Measurements from ENCODE around the gene BTBD17.

BTBD17 gene

DNA sequence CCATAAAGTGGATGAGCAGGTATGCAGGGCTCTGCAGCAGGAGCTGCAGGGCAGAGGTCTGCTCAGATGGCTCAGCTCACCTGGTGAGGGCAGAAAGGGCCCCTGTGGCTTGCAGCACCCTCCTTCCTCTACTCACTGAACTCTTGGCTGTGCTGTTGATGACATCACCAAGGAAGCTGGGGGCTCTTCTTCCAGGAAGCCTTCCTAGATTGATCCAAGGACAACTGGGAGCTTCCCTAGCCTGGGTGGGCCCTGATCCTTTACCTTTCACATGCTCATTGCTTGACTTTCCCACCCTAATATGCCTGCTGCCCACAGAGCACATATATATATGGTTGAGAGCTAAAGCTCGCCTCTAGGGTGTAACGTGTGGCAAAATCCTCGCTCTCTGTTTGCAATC lies 33.2 kb downstream of the BTBD17 start:
- H3K4me3 ChIP-seq (ENCODE audit: low read length) = no peak overlapping the region
- TF ChIP-seq, protein P1, sequence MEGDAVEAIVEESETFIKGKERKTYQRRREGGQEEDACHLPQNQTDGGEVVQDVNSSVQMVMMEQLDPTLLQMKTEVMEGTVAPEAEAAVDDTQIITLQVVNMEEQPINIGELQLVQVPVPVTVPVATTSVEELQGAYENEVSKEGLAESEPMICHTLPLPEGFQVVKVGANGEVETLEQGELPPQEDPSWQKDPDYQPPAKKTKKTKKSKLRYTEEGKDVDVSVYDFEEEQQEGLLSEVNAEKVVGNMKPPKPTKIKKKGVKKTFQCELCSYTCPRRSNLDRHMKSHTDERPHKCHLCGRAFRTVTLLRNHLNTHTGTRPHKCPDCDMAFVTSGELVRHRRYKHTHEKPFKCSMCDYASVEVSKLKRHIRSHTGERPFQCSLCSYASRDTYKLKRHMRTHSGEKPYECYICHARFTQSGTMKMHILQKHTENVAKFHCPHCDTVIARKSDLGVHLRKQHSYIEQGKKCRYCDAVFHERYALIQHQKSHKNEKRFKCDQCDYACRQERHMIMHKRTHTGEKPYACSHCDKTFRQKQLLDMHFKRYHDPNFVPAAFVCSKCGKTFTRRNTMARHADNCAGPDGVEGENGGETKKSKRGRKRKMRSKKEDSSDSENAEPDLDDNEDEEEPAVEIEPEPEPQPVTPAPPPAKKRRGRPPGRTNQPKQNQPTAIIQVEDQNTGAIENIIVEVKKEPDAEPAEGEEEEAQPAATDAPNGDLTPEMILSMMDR (conservative IDR thresholded peaks at IDR 0.05; ENCODE audit: low read length) = no peak
- DNase-seq (ENCODE audit: low read depth) = no peak

DNA sequence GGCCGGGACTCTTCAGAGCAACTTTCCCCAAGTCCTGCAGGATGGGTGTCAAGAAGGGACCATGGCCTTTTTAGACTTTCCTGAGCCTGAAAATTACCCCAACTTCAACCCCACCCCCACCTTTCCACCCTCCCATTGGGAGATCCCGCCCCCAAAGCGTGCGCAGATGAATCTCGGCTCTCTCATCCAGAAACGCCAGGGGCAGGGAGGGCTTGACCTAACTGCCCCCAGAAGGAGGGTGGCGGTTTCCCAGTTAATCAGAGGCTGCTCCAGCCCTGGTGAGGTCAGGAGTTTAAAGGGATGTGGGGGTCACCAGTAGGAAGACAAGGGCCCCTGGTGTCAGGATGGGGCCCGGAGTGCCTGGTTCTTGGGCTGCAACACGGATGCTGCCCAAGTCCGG lies 35.2 kb downstream of the BTBD17 start:
- TF ChIP-seq, protein P1 (conservative IDR thresholded peaks at IDR 0.05; ENCODE audit: low read length) = no peak
- DNase-seq (ENCODE audit: low read depth) = no peak
- H3K4me3 ChIP-seq (ENCODE audit: low read length) = no peak overlapping the region

DNA sequence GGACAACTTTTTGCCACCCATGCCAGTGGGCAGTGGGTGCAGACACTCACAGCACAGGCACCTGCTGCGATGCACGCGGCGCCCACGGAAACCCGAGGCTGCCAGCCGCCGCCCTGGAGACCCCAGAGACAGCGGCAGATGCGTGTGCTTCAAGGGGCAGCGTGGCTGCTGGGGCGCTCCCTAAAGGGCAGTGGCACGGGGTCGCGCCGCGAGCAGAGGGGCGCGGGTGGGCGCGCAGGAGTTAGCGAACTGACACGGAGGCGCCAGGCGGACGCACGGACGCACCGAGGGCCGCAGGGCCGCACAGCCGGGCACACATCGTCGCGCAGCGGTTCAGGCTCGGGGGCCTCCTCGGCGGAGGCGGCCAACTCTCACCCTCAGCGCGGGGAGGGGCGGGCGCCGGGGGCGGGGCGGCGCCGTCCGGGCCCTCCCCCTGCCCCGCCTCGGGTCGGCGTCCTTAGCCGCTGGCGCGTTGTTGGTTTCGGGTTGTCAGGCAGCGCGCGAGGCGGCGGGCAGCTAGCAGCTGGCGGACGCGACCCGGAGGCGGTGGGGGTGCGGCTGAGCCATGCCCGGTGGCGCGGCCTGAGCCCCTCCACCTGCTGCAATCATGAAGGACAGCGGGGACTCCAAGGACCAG lies 35.8 kb downstream of the BTBD17 start, which contains the start of gene KIF19:
TSS of gene KIF19 (plus strand) at position 484 of the 637 bp plus-strand sequence. CDS start at position 608, 124 bp downstream.
- no peak within 1 kb of the TSS for H3K4me3 ChIP-seq (ENCODE audit: low read length)
- no peak for DNase-seq (ENCODE audit: low read depth)
- TF ChIP-seq, protein P1 (conservative IDR thresholded peaks at IDR 0.05; ENCODE audit: low read length) = no peak

DNA sequence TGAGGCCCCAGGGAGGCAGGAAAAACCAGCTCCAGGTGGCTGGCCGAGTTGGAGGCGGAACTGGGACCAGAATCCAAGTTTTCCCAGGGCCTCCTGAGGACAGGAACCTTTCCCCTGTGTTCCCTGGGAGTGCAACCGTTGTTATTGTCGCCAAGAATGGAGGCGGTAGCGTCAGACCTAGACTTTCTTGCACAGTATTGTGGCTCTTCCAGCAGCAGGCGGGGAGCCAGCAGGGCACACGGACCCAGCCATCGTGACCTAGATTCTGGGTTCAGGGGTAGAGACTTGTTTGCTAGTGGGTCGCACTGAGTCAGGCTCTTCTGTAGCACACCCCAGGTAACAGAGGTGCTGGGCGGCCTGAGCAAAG lies 36.3 kb downstream of the BTBD17 start:
- H3K4me3 ChIP-seq (ENCODE audit: low read length) = no peak overlapping the region
- no peak for DNase-seq (ENCODE audit: low read depth)
- TF ChIP-seq, protein P1 (conservative IDR thresholded peaks at IDR 0.05; ENCODE audit: low read length) = no peak

DNA sequence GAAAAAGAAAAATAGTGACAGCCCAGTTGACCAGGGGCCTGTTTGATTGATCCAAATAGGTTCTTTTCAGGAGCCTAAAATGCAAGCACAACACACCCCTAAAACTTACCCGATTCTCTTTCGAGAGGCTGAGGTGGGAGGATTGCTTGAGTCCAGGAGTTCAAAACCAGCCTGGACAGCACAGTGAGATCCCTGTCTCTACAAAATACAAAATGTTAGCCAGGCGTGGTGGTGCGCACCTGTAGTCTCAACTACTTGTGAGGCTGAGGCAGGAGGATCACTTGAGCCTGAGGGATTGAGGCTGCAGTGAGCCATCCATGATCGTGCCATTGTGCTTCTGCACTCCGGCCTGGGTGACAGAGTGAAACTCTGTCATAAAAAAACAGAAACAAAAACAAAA lies 37.1 kb downstream of the BTBD17 start:
- TF ChIP-seq, protein P1 (conservative IDR thresholded peaks at IDR 0.05; ENCODE audit: low read length) = no peak

DNA sequence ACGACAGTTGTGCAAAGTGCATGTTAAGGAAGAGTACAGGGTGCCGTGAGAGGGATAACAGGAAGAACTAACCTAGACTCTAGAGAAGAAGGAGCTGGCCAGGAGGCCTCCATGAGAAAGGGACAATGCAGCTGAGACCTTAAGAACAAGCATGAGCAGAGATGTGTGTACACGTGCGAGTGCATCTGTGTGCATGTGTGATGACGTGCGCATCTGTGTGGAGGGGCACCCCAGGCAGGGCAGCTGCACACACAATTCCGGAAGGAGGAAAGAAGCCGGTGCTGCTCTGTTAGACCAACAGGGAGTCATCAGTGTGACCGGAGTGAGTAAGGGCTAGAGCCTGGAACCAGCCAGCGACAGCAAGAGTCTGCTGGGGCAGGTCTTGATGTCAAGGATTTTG lies 43.3 kb downstream of the BTBD17 start:
- no peak overlapping the region for H3K4me3 ChIP-seq (ENCODE audit: low read length)
- TF ChIP-seq, protein P1 (conservative IDR thresholded peaks at IDR 0.05; ENCODE audit: low read length) = no peak
- DNase-seq (ENCODE audit: low read depth) = no peak

More for the DNA sequence above, 37.1 kb downstream of the BTBD17 start:
- H3K4me3 ChIP-seq (ENCODE audit: low read length) = no peak overlapping the region
- no peak for DNase-seq (ENCODE audit: low read depth)

DNA sequence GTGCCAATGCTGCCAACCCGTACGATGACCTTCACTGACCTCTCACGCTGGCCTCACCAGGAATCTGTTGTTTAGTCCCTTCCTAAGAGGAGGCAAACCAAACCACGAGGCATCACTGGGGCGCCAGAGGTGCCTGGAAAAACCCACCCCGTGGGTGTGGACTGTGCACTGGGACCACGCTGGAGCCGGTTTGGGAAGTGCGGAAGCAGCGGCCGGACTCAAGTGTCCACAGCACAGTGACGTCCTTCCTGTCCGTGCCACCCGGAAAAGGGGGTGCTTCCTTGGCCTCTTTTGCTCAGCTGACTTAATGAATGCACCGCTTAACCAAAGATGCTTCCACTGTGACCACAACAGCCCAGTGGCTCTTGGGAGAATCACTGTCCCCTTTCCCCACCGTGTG lies 44.6 kb downstream of the BTBD17 start:
- no peak overlapping the region for H3K4me3 ChIP-seq (ENCODE audit: low read length)
- TF ChIP-seq, protein P1 (conservative IDR thresholded peaks at IDR 0.05; ENCODE audit: low read length) = no peak
- DNase-seq (ENCODE audit: low read depth) = no peak

Data from AG10803 (cell line).